Fibroblast of pulmonary artery (primary cell): Measurements from ENCODE around the gene NOP16.

Experiments
- DNase-seq: peaks from one replicate; pipeline ENCODE4 v3.0.0-alpha.2; 2010; ENCODE audit warnings: low read depth
- H3K4me3 ChIP-seq: replicated peaks from 2 replicates; pipeline ENCODE4 v1.5.1; 2011; ENCODE audit warnings: low read depth, mild to moderate bottlenecking, control low read depth, low read length, moderate library complexity
- TF ChIP-seq, protein P1 (sequence below): IDR thresholded peaks from 2 replicates; pipeline ENCODE4 v1.5.1; 2011; ENCODE audit warnings: mild to moderate bottlenecking, control low read depth, low read length, inconsistent platforms; ENCODE audit errors: missing control alignments

The NOP16 gene

DNA sequence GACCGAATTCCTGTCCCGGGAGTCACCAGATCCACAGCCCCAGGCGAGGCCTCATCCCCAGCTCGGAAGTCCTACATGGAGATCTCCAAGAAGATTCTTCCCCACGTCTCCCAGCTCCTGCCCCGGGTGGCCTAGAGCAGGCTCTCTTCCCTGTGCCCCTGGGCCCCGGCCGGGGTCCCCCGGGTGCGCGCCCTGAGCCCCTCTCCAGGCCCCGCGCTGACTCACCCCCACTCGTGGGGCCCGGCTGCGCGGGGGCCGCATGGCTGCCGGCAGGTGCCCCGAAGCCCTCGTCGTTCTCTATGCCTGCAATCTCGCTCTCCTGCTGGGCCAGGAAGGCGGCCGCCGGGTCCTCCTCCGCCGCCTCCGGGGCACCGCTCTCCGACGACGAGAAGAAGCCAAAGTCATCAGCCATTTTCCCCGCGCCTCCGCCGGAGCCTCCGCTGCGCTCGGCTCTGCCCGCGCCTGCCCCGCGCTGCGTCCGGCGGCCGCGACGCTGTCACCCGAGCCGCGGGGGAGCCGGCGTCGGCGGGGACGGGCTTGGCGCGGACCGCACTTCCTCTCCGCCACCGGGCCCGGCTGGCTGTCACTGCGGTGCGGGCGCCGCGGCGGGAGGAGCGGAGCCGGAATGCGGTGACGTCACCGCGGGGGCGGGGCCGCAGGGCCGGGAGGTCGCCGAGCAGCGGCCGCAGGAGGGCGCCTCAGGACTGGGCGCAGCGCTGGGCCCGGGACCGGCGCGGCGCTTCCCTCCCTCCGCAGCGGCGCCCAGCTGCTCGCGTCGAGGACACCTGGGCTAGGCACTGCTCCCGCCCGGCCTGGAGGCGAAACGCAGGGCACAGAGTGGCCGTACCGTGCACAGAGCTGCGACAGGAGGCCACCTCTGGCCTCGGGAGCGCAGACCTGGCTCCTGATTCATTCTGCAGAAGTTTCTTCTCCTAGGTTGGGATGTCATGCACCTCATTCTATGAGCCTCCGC, 27.8 kb upstream of the NOP16 start, which contains the start of gene CLTB:
TSS of gene CLTB (minus strand) at position 588 of the 973 bp plus-strand sequence. CDS start at position 412, 176 bp downstream.
- H3K4me3 ChIP-seq, result peak within 1 kb of the TSS; percentile 76
- TF ChIP-seq, protein P1, sequence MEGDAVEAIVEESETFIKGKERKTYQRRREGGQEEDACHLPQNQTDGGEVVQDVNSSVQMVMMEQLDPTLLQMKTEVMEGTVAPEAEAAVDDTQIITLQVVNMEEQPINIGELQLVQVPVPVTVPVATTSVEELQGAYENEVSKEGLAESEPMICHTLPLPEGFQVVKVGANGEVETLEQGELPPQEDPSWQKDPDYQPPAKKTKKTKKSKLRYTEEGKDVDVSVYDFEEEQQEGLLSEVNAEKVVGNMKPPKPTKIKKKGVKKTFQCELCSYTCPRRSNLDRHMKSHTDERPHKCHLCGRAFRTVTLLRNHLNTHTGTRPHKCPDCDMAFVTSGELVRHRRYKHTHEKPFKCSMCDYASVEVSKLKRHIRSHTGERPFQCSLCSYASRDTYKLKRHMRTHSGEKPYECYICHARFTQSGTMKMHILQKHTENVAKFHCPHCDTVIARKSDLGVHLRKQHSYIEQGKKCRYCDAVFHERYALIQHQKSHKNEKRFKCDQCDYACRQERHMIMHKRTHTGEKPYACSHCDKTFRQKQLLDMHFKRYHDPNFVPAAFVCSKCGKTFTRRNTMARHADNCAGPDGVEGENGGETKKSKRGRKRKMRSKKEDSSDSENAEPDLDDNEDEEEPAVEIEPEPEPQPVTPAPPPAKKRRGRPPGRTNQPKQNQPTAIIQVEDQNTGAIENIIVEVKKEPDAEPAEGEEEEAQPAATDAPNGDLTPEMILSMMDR, result peak; percentile 11

DNA sequence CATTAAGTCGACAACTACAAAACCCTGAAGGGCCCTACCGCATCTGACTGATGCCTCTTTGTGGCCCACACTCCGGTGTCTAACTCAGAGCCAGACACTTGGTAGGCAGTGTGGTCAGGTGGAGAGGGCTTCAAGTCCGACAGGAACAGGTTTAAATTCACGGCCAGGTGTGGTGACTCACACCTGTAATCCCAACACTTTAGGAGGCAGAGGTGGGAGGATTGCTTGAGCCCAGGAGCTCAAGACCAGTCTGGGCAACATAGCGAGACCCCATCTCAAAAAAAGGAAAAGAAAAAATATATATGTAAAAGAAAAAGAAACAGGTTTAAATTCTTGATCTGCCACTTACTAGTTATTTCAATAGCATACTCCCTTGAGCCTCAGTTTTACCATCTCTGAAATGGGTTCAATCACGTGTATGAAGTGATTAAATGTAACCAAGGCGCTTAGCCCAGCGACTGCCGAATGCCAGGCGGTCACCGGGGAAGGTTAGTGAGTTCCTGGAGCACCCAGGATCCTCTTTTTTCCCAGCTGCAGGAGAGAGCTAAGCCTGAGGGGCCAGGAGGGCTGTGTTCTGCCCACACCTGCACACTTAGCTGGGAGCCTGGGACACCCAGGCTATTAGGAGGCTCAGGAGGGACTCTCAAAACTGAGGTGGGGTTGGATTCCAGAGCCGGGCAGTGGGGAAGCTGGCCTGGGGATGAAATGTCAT, 27.0 kb upstream of the NOP16 start:
- H3K4me3 ChIP-seq, result peak overlapping the region; percentile 76

More for the DNA sequence above, 27.8 kb upstream of the NOP16 start, which contains the start of gene CLTB:
- peak; percentile 80 for DNase-seq

DNA sequence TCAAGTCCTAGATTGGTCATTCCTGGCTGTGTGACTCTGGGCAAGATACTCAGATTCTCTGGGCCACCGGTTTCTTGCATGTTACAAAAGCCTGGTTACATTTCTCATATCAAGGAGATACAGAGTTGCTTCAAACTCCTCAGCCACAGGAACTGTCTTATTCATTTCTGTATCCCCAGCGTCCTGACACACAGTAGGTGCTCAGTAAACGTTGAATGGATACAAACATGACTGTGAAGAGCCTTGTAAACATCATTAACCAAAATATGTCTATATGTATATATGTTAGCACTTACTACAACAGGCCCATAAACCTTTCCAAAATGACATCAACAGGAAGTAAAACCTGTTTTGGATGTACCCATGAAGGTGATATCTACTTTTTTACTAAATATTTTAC, 26.3 kb upstream of the NOP16 start:
- TF ChIP-seq, protein P1, result no peak
- no peak for DNase-seq
- H3K4me3 ChIP-seq, result no peak overlapping the region

More for the DNA sequence above, 27.0 kb upstream of the NOP16 start:
- TF ChIP-seq, protein P1, result no peak
- DNase-seq, result no peak

DNA sequence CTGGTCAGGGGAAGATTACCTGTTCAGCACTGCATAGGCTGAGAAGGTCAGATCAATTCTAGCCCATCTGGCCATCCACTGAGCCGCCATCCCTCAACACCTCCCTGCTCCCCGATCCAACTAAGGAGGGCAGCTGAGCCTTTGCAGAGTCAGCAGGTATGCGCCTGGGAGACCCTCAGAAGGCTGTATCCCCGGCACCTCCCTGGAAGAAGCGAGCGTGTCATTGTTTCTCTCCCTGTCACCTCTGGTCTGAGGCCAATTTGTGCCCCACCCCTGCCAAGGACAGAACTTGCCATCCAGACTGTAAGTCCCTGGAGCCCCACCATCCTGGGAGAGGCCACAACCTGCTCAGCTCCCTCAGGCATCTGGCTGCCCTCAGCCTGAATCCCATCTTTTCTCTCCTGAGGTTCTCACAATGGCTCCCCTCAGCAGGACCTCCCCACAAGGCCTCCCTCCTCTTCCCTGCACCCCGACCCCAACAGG, 25.4 kb upstream of the NOP16 start:
- DNase-seq, result no peak

DNA sequence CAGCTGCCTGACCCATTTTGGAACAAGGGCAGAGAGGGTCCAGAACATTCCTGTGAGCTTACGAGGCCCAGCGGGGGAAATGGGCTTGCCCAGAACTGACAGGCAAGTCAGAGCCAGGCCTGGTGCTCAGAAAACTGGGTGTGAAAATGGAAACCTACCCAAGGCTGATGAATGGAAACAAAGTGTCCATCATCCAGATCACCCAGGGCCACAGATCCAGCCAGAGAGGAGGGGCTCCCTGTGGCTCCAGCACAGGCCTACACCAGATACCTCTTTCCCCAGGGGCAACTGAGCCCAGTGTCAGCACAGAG, 24.8 kb upstream of the NOP16 start:
- DNase-seq, result peak; percentile 14
- H3K4me3 ChIP-seq, result no peak overlapping the region
- TF ChIP-seq, protein P1, result no peak

More for the DNA sequence above, 25.4 kb upstream of the NOP16 start:
- TF ChIP-seq, protein P1, result no peak
- no peak overlapping the region for H3K4me3 ChIP-seq

DNA sequence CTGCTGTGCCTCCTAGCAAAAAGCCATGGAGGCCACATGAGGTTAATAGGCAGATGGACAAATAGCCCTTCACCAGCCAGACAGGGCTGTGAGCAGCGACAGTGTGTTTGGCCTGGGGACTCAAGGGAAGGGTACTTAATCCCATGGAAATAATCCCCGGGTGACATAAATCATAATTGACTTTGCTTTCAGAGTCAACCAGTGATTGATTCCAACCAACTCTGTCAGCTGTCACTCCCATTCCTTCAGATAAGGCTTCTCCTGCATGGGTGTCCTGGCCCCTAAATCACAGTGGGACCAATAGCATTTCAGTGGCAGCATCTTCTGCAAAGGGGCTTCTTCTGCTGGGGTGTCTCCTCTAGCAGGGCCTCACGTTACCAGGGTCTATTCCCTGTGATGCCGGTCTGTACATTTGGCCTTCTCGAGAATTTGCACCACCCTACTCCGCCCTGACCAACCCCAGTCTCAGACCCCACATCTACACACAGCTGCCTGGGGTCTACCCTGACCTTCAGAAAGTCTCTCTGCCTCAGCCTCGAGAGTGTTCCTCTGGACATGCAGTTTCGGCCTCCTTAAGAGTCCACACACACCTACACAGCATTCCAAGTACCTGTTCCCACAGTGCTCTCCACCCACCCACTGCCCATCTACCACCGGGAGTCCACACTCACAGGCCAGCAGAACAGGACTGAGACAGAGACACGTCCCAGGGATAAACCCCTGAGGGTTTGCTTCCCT, 24.3 kb upstream of the NOP16 start:
- H3K4me3 ChIP-seq, result no peak overlapping the region
- TF ChIP-seq, protein P1, result no peak
- no peak for DNase-seq
